UCSD-AML1 (cell line): ENCODE measurements around the gene VAV2.

Experiments
- DNase-seq: peaks from one replicate; lab custom pipeline; 2025; ENCODE audit not compliant: unreplicated experiment; lab: John Stamatoyannopoulos, UW

The VAV2 gene

DNA sequence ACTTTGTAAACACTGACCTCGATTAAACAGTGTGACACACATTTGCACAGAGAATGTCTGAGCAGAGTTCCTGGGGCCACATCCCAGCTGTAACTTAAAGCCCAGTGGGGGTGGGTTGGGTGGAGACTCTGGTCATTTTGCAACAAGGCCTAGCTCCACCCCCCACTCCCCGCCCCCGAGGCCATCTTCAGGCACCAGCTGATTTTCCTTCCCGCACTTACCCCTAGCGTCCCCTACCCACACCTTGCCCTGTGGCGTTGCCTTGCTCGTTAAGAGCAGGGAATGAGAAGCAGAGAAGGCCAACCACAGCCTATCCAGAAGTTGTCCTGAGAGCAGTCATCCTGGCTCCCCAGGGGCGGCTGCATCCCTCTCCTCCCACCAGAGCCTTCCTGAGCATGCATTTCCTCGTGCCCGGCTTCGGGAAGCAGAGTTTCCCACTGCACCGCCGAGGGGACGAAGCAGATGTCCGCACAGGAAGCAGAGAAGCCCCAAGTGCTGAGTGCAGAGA, 152.2 kb downstream of the VAV2 start:
- no peak for DNase-seq

DNA sequence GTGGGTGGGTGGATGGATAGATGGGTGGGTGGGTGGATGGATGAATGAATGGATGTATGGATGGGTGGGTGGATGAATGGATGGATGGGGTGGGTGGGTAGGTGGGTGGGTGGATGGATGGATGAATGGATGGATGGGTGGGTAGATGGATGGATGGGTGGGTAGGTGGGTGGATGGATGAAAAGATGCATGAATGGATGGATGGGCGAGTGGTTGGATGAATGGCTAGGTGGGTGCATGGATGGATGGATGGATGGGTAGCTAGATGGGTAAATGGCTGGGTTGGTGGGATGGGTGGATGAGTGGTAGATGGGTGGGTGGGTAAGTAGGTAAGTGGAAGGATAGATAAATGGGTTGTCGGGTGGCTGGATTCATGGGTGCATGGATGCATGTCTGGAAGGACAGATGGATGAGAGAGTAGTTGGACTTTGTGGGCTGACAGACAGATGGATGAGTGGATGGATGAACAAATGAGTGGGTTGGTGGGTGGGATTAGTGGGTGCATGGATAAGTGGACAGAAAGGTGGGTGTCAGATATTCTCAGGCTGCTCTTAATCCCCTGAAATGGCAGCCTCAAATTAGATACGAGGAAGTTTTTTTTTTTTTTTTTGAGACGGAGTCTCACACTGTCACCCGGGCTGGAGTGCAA, 153.1 kb downstream of the VAV2 start:
- no peak for DNase-seq

DNA sequence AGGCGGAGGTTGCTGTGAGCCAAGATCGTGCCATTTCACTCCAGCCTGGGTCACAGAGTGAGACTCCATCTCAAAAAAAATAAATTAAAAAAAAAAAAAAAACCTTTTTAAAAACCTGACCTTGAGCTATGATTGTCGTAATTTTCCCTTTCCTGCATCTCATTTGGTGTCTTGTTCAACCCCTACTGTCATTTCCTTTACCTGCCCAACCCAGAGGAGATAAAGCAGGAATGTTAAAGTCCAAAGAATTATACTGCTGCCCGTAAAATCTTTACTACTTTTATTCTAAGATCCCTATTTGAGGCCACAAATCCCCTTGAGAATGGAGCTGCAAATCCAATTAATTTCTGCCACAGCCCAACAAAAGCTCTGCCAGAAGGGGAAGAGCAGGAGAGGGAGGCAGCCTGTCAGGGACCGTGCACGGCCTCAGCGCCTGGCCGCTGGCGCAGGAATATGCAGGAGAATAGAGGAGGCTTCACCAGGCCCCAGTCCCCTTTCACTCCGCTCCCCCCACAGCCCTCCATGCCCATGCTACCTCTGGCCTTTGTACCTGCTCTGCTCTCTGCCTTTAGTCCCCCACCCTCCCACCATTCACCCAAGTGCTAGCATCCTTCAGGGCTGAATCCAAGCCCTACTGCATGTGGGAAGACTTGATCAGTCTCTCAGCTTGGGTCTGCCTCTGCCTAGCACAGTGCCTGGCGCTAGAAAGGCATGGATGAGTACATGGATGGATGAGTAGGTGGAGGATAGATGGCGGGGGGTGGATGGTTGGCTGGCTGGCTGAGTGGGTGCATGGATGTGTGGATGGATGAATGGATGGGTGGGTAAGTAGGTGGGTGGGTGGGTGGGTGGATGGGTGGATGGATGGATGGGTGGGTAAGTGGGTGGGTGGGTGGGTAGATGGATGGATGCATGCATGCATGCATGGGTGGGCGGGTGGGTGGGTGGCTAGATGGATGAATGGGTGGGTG, 154.2 kb downstream of the VAV2 start:
- DNase-seq: no peak

GRCh38 chr9:133836818-133837217, 155.3 kb downstream of the VAV2 start:
- no peak for DNase-seq

DNA sequence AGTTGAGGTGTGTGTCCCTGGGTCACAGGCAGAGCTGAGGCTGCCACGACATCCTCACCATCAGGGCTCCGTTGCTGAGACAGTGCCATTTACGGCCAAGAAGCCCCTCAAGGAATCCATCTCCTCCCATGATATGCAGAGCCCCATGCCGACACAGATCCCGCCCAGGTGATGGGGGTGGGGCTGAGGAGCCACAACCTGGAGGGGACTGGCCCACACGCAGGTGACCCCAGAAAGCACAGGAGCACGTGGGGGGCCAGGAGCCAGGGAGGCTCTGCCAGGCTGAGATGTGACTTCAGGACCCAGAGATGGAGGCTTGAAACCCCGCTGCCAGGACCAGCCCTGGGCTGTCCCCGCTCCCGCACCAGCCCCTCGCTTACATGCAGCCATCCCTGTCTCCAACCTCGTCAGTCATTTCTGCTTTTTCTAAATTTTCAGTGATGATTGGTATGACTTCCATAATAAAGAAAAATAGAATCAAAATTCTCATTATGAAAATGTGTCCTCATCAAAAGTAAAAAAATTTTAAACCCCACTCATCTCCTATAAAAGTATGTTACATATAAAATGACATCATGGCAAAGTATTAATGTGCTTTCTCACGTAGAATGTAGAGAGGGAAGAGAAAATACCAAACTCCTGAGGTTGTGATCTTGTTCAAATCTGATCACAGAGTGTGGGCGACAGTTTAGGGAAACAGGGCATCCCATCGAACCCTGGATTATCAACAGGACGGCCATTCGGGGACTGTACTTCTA, 155.9 kb downstream of the VAV2 start:
- DNase-seq: no peak

DNA sequence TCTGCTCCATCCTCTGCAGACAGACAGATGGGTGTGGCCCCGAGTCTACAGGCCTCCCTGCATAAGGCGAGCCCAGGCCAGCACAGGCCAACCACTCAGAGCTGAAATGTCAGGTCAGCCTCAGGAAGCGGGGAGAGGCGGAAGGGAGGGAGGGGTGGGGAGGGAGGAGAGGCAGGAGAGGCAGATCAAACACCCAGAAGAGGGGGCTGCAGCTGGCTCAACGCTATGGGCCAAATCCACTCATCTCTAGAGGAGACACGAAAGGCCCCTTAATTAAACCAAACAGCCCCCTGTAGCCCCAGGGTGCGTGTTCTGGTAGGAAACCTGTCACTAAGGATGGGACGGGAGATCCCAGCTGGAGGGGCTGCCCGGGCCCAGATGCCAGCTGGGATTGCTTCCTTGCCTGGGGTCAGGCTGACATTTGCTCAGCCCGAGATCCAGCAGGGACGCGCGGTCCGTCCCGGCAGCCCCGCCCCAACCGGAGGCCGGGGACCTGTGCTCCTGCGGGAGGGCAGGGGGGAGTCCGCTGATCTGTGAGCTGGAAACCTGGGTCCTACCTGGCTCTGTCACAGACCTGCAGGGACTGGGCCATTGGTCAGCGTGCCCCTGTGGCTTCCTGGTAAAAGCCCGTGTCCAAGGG, 156.7 kb downstream of the VAV2 start:
- DNase-seq: peak; percentile 53

DNA sequence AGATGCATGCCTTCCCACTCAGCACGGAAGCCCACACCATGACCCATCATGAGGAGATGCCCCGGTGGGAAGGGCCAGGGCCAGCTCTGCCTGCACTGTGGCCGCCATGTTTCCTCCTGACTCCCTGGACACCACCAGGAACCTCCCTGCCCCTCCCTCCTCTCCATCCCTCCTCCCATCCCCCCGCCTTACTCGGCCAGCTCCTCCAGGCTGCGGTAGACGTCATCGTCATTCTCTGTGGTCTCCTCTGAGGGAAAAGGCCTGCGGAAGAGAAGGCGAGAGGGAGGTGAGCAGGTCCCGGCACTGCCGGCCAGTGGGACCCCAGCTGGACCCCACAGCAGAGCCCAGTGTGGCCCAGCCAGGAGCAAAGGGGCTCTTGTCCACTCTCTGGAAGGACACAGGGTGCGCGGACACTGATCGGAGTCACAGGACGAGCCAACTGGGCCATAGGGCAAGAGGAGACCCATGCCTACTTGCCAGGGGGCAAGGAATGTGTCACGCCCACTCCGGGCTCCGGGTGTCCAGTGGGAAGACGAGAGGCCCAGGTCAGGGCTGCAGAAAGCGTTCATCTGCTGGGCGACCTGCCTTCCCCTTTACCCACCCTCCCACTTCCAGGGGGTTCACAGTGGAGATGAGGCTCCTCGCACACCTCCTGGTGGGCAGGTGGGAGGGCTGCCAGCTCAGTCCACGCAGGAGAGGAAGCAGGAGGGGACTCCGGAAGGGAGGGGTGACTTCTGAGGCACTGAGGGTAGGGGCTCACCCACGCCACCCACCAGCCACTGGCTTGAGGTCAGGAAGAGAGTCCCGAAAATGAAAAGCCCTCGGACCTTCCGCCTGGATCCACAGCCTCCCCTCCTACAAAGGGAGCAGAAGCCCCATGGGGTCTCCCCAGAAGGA, 157.8 kb downstream of the VAV2 start:
- no peak for DNase-seq

GRCh38 chr9:133833388-133834025, 158.6 kb downstream of the VAV2 start:
- no peak for DNase-seq

DNA sequence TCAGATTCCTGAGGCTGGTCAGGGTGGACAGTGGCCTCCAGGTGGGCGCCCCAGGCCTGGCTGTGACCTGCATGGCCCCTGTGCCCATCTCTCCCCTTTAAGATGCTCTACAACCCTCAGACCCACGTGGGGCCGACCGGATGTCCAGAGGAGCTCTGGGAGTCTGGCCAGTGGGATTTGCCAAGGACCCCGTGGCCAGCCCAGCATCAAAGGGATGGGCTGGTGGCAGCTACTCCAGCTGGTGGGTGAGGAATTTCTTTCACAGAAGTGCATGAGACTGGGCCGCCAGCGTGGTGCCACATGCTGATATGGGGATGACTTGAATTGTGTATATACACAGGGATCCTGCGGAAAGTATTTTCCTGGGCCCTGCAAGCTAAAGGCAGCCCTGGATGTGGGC, 159.2 kb downstream of the VAV2 start:
- no peak for DNase-seq

- DNase-seq: no peak
These were observed 161.4 kb downstream of the VAV2 start for GRCh38 chr9:133830711-133831110.

DNA sequence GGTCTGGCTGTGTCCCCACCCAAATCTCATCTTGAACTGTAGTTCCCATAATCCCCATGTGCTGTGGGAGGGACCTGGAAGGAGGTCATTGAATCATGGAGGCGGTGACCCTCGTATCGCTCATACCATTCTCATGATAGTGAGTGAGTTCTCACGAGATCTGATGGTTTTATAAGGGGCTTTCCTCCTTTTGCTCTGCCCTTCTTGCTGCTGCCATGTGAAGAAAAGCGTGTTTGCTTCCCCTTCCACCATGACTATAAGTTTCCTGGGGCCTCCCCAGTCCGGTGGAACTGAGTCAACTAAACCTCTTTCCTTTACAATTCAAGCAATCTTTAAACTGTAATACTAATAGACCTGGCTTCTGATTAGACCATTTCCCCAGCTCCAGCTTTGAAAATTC, 161.8 kb downstream of the VAV2 start:
- no peak for DNase-seq

DNA sequence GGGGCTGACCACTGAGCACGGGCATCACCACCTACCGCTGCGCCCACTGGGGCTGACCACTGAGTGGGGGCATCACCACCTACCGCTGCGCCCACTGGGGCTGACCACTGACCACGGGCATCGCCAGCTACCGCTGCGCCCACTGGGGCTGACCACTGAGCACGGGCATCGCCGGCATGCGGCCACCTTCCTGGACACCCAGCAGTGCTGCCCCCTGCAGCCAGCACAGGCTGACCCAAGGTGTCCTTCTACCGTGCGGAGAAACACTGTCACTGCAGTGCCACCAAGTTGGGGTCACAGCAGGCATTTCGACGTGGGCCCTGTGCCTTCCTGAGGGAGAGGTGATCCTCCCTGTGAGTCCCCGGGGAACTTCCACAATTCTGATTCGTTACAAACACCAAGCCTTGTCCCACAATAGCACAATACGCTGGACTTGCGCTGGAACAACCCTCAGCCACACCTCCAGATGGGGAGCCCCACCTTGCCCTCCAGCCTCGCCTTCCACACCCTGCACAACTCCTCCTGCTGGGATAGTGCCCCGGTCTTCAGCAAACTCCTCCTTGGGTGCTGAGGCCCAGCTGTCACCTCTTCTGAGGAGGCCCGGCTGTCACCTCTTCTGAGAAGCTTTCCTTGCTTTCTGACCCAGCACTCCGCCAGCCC, 163.7 kb downstream of the VAV2 start:
- no peak for DNase-seq

DNA sequence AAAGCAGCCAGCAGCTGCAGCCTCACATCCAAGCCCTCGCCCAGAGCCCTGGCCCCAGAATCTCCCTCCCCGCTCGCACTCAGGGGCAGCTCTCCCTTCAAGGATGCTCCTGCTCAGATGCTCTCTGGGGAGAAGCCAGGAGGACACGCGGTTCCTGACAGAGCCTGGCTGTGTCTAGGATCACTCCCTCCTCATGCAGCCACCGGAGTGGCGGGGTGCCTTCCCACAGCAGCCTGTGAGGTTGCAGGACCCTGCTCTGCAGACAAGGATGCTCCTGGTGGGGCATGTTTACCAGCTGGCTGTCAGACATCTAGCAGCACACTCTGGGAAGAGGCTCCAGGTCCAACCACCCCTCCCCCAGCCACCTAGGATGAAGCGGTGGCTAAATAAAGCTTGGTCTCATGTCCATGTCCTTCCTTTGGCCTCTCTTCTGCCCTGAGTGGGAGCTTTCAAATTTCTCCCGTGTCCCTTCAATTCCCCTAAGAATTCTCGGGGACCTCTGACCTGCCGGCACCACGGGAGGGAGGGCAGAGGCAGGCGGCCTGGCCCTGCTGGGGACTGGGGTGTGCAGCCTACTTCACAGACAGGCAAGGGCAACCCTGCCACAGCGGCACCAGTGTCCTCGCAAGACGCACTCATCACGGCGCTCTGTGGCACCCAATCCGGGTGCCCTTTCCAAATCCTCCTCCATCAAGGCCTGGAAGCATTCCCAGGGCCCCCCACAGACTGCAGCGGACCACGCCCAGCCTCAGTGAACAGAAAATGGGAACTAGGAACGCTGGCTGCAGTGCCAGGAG, 165.6 kb downstream of the VAV2 start:
- no peak for DNase-seq

- no peak for DNase-seq
These were observed 166.4 kb downstream of the VAV2 start for GRCh38 chr9:133825555-133826218.

GRCh38 chr9:133824802-133825186, 167.3 kb downstream of the VAV2 start:
- no peak for DNase-seq

DNA sequence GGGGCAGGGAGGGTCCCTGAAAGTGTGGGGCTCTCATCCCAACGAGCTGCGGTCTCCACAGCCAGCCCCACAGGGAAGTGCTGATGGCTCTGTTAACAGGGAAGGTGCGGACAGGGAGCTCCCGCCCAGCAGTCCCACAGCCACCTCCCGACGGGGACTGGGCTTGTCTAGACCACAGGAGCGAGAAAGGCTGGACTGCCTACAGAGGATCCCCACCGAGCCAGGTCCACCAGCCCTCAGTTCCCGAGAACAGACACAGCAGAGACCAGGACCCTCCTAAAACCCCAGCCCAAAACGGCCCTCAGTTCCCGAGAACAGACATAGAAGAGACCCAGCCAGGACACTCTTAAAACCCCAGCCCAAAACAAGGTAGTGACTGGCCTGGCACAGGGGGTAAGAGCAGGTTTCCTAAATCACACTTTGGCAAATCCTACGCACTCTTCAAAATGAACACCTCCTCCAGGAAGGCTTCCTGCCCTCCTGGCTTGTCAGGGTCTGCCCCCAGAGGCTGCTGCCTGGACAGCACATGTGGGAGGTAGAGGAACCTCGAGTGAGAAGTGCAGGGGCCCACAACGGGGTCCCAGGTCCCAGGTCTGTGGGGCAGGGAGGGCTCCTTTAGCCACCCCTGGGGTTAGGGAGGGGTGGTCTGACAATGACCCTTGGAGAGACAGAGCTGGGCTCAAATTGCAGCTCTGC, 167.9 kb downstream of the VAV2 start:
- DNase-seq: no peak
